Measurements from ENCODE around the gene FUT8. TPM values are rescaled to one million over a fixed set of nuclear protein-coding genes. Genes with fewer than 3 reads are reported as not detected.

FUT8 gene
- total and polyA plus RNA-seq, 2 of the 8 experiments (the other 6 are each of a cell fraction or from before 2014, with no cell fraction given), result 10.5 to 25.1 TPM

- Histone ChIP-seq H4K91ac (replicated peaks; ENCODE audit: insufficient read length, low read length) (no peak overlapping the region), H3K14ac (ENCODE audit: insufficient read length) (no peak overlapping the region), H3K27ac (ENCODE audit: low read depth, low read length) (no peak overlapping the region), H3K23ac (ENCODE audit: insufficient read length) (no peak overlapping the region), H3K23me2 (ENCODE audit: low read depth, low read length) (no peaks in the 10 kb centered on the region), H3K4ac (replicated peaks; ENCODE audit: insufficient read length, low read depth, low read length) (no peak overlapping the region), H3K4me1 (replicated peaks in 1 of 4; ENCODE audit: control insufficient read depth in 3 of 4, insufficient read depth in 4 of 4, low read length in 3 of 4) (no peaks in the 10 kb centered on the region), H3K27me3 (replicated peaks in 1 of 4; ENCODE audit: control insufficient read depth in 3 of 4, extremely low read depth in 1 of 4, insufficient read depth in 3 of 4, low read length in 3 of 4) (no peaks in the 10 kb centered on the region), H2BK12ac (ENCODE audit: low read depth, low read length) (no peak overlapping the region), H2AK5ac (ENCODE audit: low read depth, low read length) (no peak overlapping the region), H2BK5ac (ENCODE audit: low read depth, low read length) (no peak overlapping the region), H2AFZ (ENCODE audit: low read length) (no peak overlapping the region), H3K9ac (replicated peaks in 1 of 4; ENCODE audit: extremely low read depth in 1 of 4, low read depth in 3 of 4, low read length in 3 of 4) (no peak overlapping the region), H3K79me1 (ENCODE audit: low read depth, low read length) (no peaks in the 10 kb centered on the region), H3K9me3 (ENCODE audit: insufficient read depth in 2 of 2, low read depth in 1 of 2, low read length in 1 of 2) (no peaks in the 10 kb centered on the region), H2BK120ac (replicated peaks; ENCODE audit: low read depth, low read length) (no peak overlapping the region), H4K20me1 (replicated peaks in 1 of 2; ENCODE audit: control insufficient read depth in 1 of 2, insufficient read depth in 2 of 2, low read length in 2 of 2) (no peaks in the 10 kb centered on the region), H3K4me2 (ENCODE audit: insufficient read depth in 1 of 2, low read depth in 2 of 2, low read length in 2 of 2) (no peak overlapping the region), H2BK20ac (ENCODE audit: low read length) (no peak overlapping the region), H4K8ac (ENCODE audit: extremely low read depth, insufficient read depth, low read length) (no peak overlapping the region), H3K36me3 (ENCODE audit: control insufficient read depth in 2 of 4, insufficient read depth in 4 of 4, low read length in 3 of 4) (no peaks in the 10 kb centered on the region), H3K18ac (ENCODE audit: extremely low read depth, low read length) (no peak overlapping the region), H3K4me3 (ENCODE audit: extremely low read depth in 1 of 4, insufficient read depth in 2 of 4, low read depth in 3 of 4, low read length in 4 of 4) (no peak overlapping the region), H3K56ac (replicated peaks; ENCODE audit: insufficient read length, low read depth, low read length) (no peak overlapping the region), H2BK15ac (ENCODE audit: low read length) (no peak overlapping the region), H4K5ac (ENCODE audit: insufficient read length, low read depth, low read length) (no peak overlapping the region), H3K79me2 (ENCODE audit: control insufficient read depth in 1 of 2, insufficient read depth in 2 of 2, low read length in 2 of 2) (no peaks in the 10 kb centered on the region)
- DNase-seq (ENCODE audit: low read depth in 1 of 2, low spot score in 2 of 2) (no peak), FAIRE-seq (no peak)
- ChIA-PET CTCF (ENCODE audit: partially characterized antibody) (interaction anchor here (0.6 to 2.1 kb wide), 3 partner anchors 16 to 403 kb away, joined by 3 to 7 read pairs (median 4); no protein-coding TSS in a partner anchor), POLR2A (ENCODE audit: partially characterized antibody) (interaction anchor here (1.2 kb wide), 1 partner anchor 9 kb away, joined by 4 read pairs; no protein-coding TSS in a partner anchor)
- no peak for TF ChIP-seq SRF (IDR thresholded peaks at IDR 0.05; ENCODE audit: low read depth, low read length)
- TF ChIP-seq POLR2AphosphoS5 (IDR thresholded peaks at IDR 0.05; ENCODE audit: low read depth, low read length), result no peak
- no peak for TF ChIP-seq TAF7 (optimal IDR thresholded peaks at IDR 0.05; ENCODE audit: borderline replicate concordance, low read depth, low read length)
- no peak for TF ChIP-seq KDM5A (IDR thresholded peaks at IDR 0.05; ENCODE audit: low read length)
- no peak for TF ChIP-seq HDAC2 (IDR thresholded peaks at IDR 0.05; ENCODE audit: borderline replicate concordance in 1 of 2, low read depth in 2 of 2, low read length in 2 of 2)
- TF ChIP-seq BACH1 (IDR thresholded peaks at IDR 0.05; ENCODE audit: low read length), result no peak
- TF ChIP-seq MAX (IDR thresholded peaks at IDR 0.05), result no peak
- WGBS, 2 experiments (ENCODE audit: extremely low coverage in 1 of 2, insufficient coverage in 1 of 2, insufficient read length in 1 of 2, insufficient replicate concordance in 2 of 2, low coverage in 1 of 2, low lambda C conversion rate in 2 of 2, missing lambda C conversion rate in 1 of 2), result 84% methylated on average over 6 of the region's 6 CpGs; no CpG with 5 or more reads in 1 of the 2 experiments
Measured at GRCh38 chr14:65755331-65755730, 342.8 kb downstream of the FUT8 start.

Data from H1 (cell line).